ENCODE data around the gene MIX23.

DNA sequence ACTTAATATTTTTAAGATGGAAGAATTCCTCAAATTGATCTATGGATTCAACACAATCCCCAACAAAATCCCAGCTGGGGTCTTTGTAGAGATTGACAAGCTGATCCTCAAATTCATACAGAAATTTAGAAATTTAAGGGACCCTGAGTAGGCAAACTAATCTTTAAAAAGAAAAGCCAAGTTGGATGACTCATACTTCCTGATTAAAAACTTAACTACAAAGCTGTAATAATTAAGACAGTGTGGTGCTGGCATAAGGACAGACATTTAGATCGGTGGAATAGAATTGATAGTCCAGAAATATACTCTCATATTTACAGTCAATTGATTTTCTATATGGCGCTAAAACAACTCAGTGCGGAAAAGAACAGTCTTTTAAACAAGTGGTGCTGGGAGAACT is 12.6 kb upstream of the MIX23 start:
- TF ChIP-seq EZH2 (IDR thresholded peaks at IDR 0.05; ENCODE audit: insufficient read depth, low read length) (no peak), CTCF (IDR thresholded peaks at IDR 0.05; ENCODE audit: insufficient read depth, low read depth, low read length) (no peak)
